Measurements from ENCODE around the gene KCNK7. TPM values are rescaled to one million over a fixed set of nuclear protein-coding genes. Genes with fewer than 3 reads are reported as not detected.
"Not testable (repeated sequence)": the region's sequence is repeated elsewhere in the genome, so short reads cannot be mapped to it uniquely, and the experiment has no call there.

The KCNK7 gene
- polyA plus RNA-seq, 1 of the 3 experiments (the other 2 are of a cell fraction) = 0.58 TPM

DNA sequence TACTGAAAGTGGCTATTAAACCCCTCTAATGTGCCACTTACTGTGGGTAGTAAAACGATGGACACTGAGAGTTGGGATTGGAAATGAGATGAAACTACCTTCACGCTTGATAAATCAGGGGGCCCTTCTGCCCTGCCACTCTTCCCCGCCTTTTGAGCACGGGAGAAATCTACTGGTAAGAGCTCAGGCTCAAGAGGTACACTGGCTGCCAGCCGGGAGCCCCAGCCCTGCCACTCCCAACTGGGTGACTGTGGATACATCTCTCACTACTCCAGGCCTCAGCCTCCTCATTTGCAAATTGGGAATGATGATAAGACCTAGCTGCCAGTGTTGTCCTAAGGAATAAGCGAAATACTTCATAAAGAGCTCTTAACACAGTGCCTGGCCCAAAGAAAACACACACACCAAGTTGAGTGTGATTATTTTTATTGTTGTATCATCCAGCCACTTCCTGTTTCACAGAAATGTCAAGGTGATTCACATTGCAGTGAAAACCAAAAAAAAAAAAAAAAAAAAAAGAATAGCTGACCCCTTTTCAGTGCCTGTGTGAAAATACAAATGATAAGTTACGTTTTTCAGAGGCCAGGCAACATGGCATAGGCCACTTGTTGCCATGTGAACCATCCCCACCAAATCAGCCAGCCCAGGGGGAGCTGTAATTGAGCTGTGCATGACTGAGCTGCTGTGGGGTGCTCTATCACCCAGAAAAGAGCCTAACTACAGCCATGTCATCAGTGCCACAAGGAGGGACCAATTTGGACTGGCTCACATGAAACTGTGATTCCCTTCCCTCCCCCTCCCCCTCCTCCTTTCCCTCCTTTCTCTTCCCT, 29.8 kb downstream of the KCNK7 start:
- Histone ChIP-seq H3K9me2 (no peaks in the 10 kb centered on the region), H3K4me2 (no peak overlapping the region; the same call in 1 of the 2 replicates), H3K79me2 (ENCODE audit: insufficient read depth) (peaks cover 36% of the 10 kb centered on the region), H3K4me3 (ENCODE audit: low read depth in 2 of 2, low read length in 1 of 2) (no peak overlapping the region), H2AFZ (ENCODE audit: low read depth) (no peak overlapping the region), H3F3A (replicated peaks; ENCODE audit: insufficient read depth) (peaks cover 43% of the 10 kb centered on the region), H4K20me1 (ENCODE audit: insufficient read depth) (no peaks in the 10 kb centered on the region), H3K4me1 (ENCODE audit: control insufficient read depth in 1 of 2, insufficient read depth in 2 of 2, low read depth in 1 of 2, low read length in 1 of 2) (peaks cover 25 to 36% of the 10 kb centered on the region in 2 experiments; a peak in 3 of 4 replicates), H3K9me3 (no peaks in the 10 kb centered on the region), H3K27me3 (ENCODE audit: insufficient read depth) (no peaks in the 10 kb centered on the region), H3K27ac (ENCODE audit: low read depth in 2 of 2, low read length in 1 of 2) (peak overlapping the region in 1 of 2 experiments; percentile 34; a peak in 1 of 4 replicates), H3K9ac (0 out of 2 replicates have a peak overlapping the region, but pooled peaks have one; percentile 18), H3K36me3 (replicated peaks in 1 of 2; ENCODE audit: control insufficient read depth in 1 of 2, insufficient read depth in 2 of 2, low read length in 1 of 2) (no peaks in the 10 kb centered on the region)
- ChIA-PET CTCF (interaction anchor here (1.3 to 13.6 kb wide), 4 partner anchors 14 to 39 kb away, joined by 3 to 295 read pairs (median 10); no protein-coding TSS in a partner anchor), POLR2A (no interaction called here)
- TF ChIP-seq, protein P1, sequence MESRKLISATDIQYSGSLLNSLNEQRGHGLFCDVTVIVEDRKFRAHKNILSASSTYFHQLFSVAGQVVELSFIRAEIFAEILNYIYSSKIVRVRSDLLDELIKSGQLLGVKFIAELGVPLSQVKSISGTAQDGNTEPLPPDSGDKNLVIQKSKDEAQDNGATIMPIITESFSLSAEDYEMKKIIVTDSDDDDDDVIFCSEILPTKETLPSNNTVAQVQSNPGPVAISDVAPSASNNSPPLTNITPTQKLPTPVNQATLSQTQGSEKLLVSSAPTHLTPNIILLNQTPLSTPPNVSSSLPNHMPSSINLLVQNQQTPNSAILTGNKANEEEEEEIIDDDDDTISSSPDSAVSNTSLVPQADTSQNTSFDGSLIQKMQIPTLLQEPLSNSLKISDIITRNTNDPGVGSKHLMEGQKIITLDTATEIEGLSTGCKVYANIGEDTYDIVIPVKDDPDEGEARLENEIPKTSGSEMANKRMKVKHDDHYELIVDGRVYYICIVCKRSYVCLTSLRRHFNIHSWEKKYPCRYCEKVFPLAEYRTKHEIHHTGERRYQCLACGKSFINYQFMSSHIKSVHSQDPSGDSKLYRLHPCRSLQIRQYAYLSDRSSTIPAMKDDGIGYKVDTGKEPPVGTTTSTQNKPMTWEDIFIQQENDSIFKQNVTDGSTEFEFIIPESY (IDR thresholded peaks at IDR 0.05; ENCODE audit: borderline replicate concordance, low read depth) = no peak
- TF ChIP-seq SMC3 (IDR thresholded peaks at IDR 0.05; ENCODE audit: low read depth, low read length) (no peak), GATA2 (CRISPR knock-in tag; IDR thresholded peaks at IDR 0.05) (no peak), EP300 (IDR thresholded peaks at IDR 0.05; ENCODE audit: borderline replicate concordance in 1 of 2, low read depth in 1 of 2, low read length in 1 of 2) (no peak), MXI1 (IDR thresholded peaks at IDR 0.05; ENCODE audit: low read depth, low read length) (no peak), FOSL2 (IDR thresholded peaks at IDR 0.05; ENCODE audit: borderline replicate concordance, low read depth) (no peak), RAD21 (IDR thresholded peaks at IDR 0.05; ENCODE audit: low read length) (no peak)
- TF ChIP-seq, protein P2, sequence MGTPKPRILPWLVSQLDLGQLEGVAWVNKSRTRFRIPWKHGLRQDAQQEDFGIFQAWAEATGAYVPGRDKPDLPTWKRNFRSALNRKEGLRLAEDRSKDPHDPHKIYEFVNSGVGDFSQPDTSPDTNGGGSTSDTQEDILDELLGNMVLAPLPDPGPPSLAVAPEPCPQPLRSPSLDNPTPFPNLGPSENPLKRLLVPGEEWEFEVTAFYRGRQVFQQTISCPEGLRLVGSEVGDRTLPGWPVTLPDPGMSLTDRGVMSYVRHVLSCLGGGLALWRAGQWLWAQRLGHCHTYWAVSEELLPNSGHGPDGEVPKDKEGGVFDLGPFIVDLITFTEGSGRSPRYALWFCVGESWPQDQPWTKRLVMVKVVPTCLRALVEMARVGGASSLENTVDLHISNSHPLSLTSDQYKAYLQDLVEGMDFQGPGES (IDR thresholded peaks at IDR 0.05; ENCODE audit: low read depth, low read length) = no peak
- TF ChIP-seq, protein P3, sequence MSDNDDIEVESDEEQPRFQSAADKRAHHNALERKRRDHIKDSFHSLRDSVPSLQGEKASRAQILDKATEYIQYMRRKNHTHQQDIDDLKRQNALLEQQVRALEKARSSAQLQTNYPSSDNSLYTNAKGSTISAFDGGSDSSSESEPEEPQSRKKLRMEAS (IDR thresholded peaks at IDR 0.05; ENCODE audit: low read depth) = no peak
- no peak for DNase-seq
- WGBS (ENCODE audit: low lambda C conversion rate) = 92% methylated on average over 7 of the region's 7 CpGs

DNA sequence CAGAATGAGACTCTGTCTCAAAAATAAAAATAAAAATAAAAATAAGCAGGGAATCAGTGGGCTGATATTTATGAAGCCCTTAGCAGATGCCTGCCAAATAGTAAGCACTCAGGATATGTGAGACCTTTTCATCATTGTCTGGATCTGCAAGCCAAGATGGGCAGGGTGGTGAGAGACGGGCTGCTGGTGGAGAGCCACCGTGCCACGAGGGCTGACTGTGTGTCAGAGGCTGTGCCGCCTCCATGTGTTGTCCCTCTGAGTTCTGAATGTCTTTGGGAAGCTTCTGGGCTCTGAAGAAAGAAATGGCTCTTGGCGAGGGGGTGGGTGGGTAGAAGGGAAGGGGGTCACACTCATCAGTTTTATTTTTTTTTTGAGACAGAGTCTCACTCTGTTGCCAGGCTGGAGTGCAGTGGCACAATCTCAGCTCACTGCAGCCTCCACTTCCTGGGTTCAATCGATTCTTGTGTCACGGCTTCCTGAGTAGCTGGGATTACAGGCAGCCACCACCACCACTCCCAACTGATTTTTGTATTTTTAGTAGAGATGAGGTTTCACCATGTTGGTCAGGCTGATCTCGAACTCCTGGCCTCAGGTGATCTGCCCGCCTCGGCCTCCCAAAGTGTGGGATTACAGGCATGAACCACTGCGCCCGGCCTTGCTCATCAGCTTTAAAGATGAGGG, 30.6 kb downstream of the KCNK7 start:
- peaks cover 51% of the 10 kb centered on the region for H3F3A ChIP-seq (replicated peaks; ENCODE audit: insufficient read depth)
- CTCF ChIA-PET = interaction anchor here (3.7 to 13.6 kb wide), 2 partner anchors 13 to 24 kb away, joined by 18 to 295 read pairs; no protein-coding TSS in a partner anchor
- DNase-seq; POLR2A ChIA-PET; H3K27ac ChIP-seq (ENCODE audit: low read depth in 2 of 2, low read length in 1 of 2); H2AFZ ChIP-seq (ENCODE audit: low read depth); H3K36me3 ChIP-seq (replicated peaks in 1 of 2; ENCODE audit: control insufficient read depth in 1 of 2, insufficient read depth in 2 of 2, low read length in 1 of 2); H3K9me2 ChIP-seq; H3K9me3 ChIP-seq; H3K4me3 ChIP-seq (ENCODE audit: low read depth in 2 of 2, low read length in 1 of 2); H3K27me3 ChIP-seq (ENCODE audit: insufficient read depth); H4K20me1 ChIP-seq (ENCODE audit: insufficient read depth); H3K4me2 ChIP-seq: not testable (repeated sequence)
- H3K4me1 ChIP-seq (ENCODE audit: control insufficient read depth in 1 of 2, insufficient read depth in 2 of 2, low read depth in 1 of 2, low read length in 1 of 2) = peaks cover 33 to 43% of the 10 kb centered on the region in 2 experiments
- 0 out of 2 replicates have a peak overlapping the region, but pooled peaks have one; percentile 18 for H3K9ac ChIP-seq
- WGBS (ENCODE audit: low lambda C conversion rate) = 95% methylated on average over 12 of the region's 12 CpGs
- peaks cover 31% of the 10 kb centered on the region for H3K79me2 ChIP-seq (ENCODE audit: insufficient read depth)

Data from SK-N-SH (cell line).